Testis (tissue), 2 donors: ENCODE data around the gene BEND5.

Source experiments
- POLR2A ChIP-seq: fragments of 450-650 bp; IDR thresholded peaks from one replicate; pipeline ENCODE4 v1.6.1; 2017; ENCODE audit warnings: antibody characterized with exemption, mild to moderate bottlenecking, moderate library complexity
- TF ChIP-seq, protein P1 (sequence below), 3 experiments: fragments of 450-650 bp in 2 of 3; fragments of 200-600 bp in 1 of 3; sonication (generic) in 1 of 3; IDR thresholded peaks; one replicate each; pipeline ENCODE4 v1.5.1; 2016 to 2019; ENCODE audit warnings: antibody characterized with exemption in 3 of 3, mild to moderate bottlenecking in 2 of 3, moderate library complexity in 1 of 3

GRCh38 chr1:48730164-48730910, 46.4 kb downstream of the BEND5 start:
- TF ChIP-seq, protein P1, sequence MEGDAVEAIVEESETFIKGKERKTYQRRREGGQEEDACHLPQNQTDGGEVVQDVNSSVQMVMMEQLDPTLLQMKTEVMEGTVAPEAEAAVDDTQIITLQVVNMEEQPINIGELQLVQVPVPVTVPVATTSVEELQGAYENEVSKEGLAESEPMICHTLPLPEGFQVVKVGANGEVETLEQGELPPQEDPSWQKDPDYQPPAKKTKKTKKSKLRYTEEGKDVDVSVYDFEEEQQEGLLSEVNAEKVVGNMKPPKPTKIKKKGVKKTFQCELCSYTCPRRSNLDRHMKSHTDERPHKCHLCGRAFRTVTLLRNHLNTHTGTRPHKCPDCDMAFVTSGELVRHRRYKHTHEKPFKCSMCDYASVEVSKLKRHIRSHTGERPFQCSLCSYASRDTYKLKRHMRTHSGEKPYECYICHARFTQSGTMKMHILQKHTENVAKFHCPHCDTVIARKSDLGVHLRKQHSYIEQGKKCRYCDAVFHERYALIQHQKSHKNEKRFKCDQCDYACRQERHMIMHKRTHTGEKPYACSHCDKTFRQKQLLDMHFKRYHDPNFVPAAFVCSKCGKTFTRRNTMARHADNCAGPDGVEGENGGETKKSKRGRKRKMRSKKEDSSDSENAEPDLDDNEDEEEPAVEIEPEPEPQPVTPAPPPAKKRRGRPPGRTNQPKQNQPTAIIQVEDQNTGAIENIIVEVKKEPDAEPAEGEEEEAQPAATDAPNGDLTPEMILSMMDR (IDR thresholded peaks at IDR 0.05), result no peak
- TF ChIP-seq POLR2A, result no peak
